Osteocyte (in vitro differentiated cells): ENCODE measurements around the gene RNF212B. TPM values are rescaled to one million over a fixed set of nuclear protein-coding genes. Genes with fewer than 3 reads are reported as not detected.

Experiments used
- DNase-seq: peaks from one replicate; pipeline ENCODE4 v3.0.0; 2021; ENCODE audit warnings: mixed read lengths; ENCODE audit not compliant: unreplicated experiment; ENCODE audit errors: extremely low spot score
- H3K27ac Mint-ChIP-seq: one replicate; pipeline ENCODE4 v1.8.0; 2021; ENCODE audit warnings: mild to moderate bottlenecking, mixed read lengths; ENCODE audit not compliant: unreplicated experiment
- H3K27me3 Mint-ChIP-seq: one replicate; pipeline ENCODE4 v1.8.0; 2021; ENCODE audit warnings: mixed read lengths; ENCODE audit not compliant: unreplicated experiment
- H3K36me3 Mint-ChIP-seq: one replicate; pipeline ENCODE4 v1.8.0; 2021; ENCODE audit warnings: mixed read lengths; ENCODE audit not compliant: unreplicated experiment
- H3K4me1 Mint-ChIP-seq: one replicate; pipeline ENCODE4 v1.8.0; 2021; ENCODE audit warnings: mixed read lengths; ENCODE audit not compliant: unreplicated experiment
- H3K4me3 Mint-ChIP-seq: one replicate; pipeline ENCODE4 v1.8.0; 2021; ENCODE audit warnings: mild to moderate bottlenecking, moderate library complexity, mixed read lengths; ENCODE audit not compliant: unreplicated experiment
- H3K9me3 Mint-ChIP-seq: one replicate; pipeline ENCODE4 v1.8.0; 2021; ENCODE audit warnings: mixed read lengths; ENCODE audit not compliant: unreplicated experiment
- total RNA-seq: library from RNA; stranded (reverse); gene quantifications from 2 replicates; pipeline ENCODE4 v1.2.1, GENCODE V29; 2021
- TF ChIP-seq, protein P1 (sequence below): fragments of 200-600 bp; sonication (generic); IDR thresholded peaks from 2 replicates; pipeline ENCODE4 v1.5.0; 2021; ENCODE audit warnings: antibody characterized with exemption, mild to moderate bottlenecking, moderate library complexity

The RNF212B gene
- total RNA-seq, 1 donor from 2014 or later, result not detected

GRCh38 chr14:23286902-23287479 lies 49.3 kb downstream of the RNF212B start:
- peaks cover 14% of the 10 kb centered on the region for H3K4me1 Mint-ChIP-seq
- peaks cover 24% of the 10 kb centered on the region for H3K27me3 Mint-ChIP-seq
- TF ChIP-seq, protein P1, sequence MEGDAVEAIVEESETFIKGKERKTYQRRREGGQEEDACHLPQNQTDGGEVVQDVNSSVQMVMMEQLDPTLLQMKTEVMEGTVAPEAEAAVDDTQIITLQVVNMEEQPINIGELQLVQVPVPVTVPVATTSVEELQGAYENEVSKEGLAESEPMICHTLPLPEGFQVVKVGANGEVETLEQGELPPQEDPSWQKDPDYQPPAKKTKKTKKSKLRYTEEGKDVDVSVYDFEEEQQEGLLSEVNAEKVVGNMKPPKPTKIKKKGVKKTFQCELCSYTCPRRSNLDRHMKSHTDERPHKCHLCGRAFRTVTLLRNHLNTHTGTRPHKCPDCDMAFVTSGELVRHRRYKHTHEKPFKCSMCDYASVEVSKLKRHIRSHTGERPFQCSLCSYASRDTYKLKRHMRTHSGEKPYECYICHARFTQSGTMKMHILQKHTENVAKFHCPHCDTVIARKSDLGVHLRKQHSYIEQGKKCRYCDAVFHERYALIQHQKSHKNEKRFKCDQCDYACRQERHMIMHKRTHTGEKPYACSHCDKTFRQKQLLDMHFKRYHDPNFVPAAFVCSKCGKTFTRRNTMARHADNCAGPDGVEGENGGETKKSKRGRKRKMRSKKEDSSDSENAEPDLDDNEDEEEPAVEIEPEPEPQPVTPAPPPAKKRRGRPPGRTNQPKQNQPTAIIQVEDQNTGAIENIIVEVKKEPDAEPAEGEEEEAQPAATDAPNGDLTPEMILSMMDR, result no peak
- no peaks in the 10 kb centered on the region for H3K9me3 Mint-ChIP-seq
- DNase-seq, result no peak
- H3K36me3 Mint-ChIP-seq, result no peaks in the 10 kb centered on the region
- peak overlapping the region; percentile 92 for H3K4me3 Mint-ChIP-seq
- H3K27ac Mint-ChIP-seq, result peak overlapping the region; percentile 97

DNA sequence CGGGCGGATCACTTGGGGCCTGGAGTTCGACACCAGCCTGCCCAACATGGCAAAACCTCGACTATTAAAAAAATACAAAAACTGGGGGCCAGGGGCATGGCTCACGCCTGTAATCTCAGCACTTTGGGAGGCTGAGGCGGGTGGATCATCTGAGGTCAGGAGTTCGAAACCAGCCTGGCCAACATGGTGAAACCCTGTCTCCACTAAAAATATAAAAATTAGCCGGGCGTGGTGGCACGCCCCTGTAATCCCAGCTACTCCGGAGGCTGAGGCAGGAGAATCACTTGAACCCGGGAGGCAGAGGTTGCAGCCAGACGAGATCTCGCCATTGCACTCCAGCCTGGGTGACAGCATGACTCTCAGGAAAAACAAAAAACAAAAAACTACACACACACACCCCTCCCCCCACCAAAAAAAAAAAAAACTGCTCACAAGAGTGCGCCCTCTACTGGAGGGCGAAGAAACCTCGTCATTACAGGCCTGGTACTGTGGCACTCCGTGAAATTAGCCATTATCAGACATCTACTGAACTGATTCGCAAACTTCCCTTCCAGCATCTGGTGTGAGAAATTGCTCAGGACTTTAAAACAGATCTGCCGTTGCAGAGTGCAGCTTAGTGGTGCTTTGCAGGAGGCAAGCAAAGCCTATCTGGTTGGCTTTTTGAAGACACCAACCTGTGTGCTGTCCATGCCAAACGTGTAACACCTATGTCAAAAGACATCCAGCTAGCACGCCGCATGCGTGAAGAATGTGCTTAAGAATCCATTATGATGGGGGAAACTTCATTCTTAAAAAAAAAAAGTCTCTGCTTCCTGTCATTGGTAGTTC lies 57.2 kb downstream of the RNF212B start:
- no peak for DNase-seq
- H3K4me1 Mint-ChIP-seq, result peaks cover 13% of the 10 kb centered on the region
- H3K27ac Mint-ChIP-seq, result no peak overlapping the region
- TF ChIP-seq, protein P1, result peak; percentile 84
- peaks cover 21% of the 10 kb centered on the region for H3K27me3 Mint-ChIP-seq
- no peaks in the 10 kb centered on the region for H3K9me3 Mint-ChIP-seq
- H3K4me3 Mint-ChIP-seq, result no peak overlapping the region
- H3K36me3 Mint-ChIP-seq, result no peaks in the 10 kb centered on the region

DNA sequence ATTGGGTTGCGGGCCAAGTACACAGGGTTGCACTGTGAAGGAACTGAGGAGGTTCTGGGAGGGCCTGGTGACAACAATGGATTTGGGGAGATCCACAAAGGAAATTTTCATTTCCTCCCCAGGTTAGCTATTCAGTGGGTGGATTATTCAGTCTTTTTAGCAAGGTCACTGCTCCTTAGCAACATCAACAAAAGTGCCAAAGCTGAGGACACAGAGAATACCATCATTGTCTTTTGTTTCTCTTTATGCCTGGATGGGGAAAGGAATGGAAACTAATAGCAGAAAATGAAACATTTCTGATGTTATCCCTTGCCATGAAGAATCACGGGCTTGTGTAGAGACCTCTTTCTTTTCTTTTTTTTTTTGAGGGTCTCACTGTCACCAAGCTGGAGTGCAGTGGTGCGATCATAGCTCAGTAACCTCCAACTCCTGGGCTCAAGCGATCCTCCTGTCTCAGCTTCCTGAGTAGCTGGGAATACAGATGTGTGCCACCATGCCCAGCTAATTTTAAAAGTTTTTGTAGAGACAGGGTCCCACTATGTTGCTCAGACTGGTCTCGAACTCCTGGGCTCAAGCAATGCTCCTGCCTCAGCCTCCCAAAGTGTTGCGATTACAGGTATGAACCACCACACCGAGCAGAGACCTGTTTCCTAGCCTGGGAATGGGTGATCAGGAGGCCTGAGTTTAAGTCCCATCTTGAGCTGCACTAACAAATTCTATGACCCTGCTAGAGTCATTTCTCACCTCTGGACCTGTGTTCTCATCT lies 58.5 kb downstream of the RNF212B start:
- TF ChIP-seq, protein P1, result no peak
- no peaks in the 10 kb centered on the region for H3K36me3 Mint-ChIP-seq
- no peak overlapping the region for H3K27ac Mint-ChIP-seq
- H3K4me1 Mint-ChIP-seq, result peaks cover 19% of the 10 kb centered on the region
- DNase-seq, result no peak
- H3K9me3 Mint-ChIP-seq, result no peaks in the 10 kb centered on the region
- H3K27me3 Mint-ChIP-seq, result peaks cover 18% of the 10 kb centered on the region
- no peak overlapping the region for H3K4me3 Mint-ChIP-seq

DNA sequence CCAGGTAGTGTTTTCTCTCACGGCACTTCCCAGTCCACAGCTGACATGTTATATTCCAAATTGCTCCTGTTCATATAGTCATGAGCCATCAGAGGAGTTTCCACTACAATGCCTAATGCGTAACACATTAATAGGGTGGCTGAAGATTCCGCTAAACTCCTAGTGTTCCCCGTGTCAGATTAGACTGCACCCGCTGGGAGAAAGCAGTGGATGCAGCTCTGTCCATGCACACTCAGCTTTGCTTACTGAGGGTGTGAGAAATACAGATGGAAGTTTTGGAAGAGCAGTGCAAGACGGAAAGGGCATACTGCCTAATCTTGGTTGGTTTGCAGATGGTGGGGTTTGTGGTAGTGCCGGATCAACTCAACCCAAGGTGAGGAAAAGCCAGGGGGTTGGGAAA lies 59.4 kb downstream of the RNF212B start:
- Mint-ChIP-seq H3K27ac (no peak overlapping the region), H3K27me3 (peaks cover 10% of the 10 kb centered on the region)

More for the DNA sequence above, 59.4 kb downstream of the RNF212B start:
- no peak overlapping the region for H3K4me3 Mint-ChIP-seq
- H3K9me3 Mint-ChIP-seq, result no peaks in the 10 kb centered on the region
- H3K36me3 Mint-ChIP-seq, result no peaks in the 10 kb centered on the region
- H3K4me1 Mint-ChIP-seq, result peaks cover 19% of the 10 kb centered on the region
- no peak for DNase-seq
- TF ChIP-seq, protein P1, result no peak
